Stimulated activated CD4-positive, alpha-beta T cell treated with anti-CD3 and anti-CD28 coated beads, Interleukin-15, amount 100 ng/mL, for 24 hours (primary cell): ENCODE data around the gene CFAP92.

Experiments
- DNase-seq: peaks from one replicate; pipeline ENCODE4 v3.0.0-alpha.2; 2020

The CFAP92 gene

GRCh38 chr3:128993461-128994172, at the start of gene CFAP92:
TSS of gene CFAP92 (minus strand) at chr3:128994076. CDS start at chr3:128993304, 772 bp downstream.
- DNase-seq = peak; percentile 93

- DNase-seq = no peak
Observed at GRCh38 chr3:129040579-129041300, 46.9 kb upstream of the CFAP92 start.

GRCh38 chr3:129040039-129040336, 46.1 kb upstream of the CFAP92 start:
- no peak for DNase-seq

GRCh38 chr3:129039271-129040038, 45.6 kb upstream of the CFAP92 start:
- no peak for DNase-seq

DNA sequence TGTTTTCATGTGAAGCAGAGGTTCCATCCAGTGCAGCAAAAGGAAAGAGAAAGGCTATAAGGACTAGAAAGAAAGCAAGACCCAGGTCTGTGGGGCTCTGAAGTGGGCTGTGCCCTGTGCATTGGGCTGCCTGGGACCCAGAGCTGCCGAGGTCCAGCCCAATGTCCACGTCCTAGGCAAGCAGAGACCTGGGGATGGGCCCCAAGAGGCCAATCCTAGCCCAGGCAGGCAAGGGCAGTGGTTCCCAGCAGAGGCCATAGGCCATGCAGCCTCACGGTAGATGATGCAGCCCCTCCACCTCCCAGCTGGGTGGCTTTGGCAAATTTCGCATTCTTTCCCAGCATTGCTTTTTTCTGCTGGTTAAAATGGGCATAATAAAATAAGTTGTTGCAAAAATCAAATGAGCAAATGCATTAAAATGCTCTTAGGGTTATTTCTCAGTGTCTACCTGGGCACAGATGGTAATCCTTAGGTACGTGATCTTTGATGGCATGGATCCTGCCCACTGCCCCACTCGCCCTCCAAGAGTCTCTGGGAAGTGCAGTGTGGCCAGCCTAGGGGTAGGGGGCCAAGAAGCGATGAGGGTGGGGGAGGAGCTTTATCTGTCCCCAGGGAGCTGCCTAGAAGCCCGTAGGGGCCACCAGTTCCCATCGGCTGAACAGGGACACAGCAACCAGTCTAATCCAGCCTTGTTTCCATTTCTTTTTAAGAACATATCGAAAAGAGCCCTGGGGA, 44.4 kb upstream of the CFAP92 start:
- no peak for DNase-seq

GRCh38 chr3:129037093-129037419, 43.2 kb upstream of the CFAP92 start:
- no peak for DNase-seq

DNA sequence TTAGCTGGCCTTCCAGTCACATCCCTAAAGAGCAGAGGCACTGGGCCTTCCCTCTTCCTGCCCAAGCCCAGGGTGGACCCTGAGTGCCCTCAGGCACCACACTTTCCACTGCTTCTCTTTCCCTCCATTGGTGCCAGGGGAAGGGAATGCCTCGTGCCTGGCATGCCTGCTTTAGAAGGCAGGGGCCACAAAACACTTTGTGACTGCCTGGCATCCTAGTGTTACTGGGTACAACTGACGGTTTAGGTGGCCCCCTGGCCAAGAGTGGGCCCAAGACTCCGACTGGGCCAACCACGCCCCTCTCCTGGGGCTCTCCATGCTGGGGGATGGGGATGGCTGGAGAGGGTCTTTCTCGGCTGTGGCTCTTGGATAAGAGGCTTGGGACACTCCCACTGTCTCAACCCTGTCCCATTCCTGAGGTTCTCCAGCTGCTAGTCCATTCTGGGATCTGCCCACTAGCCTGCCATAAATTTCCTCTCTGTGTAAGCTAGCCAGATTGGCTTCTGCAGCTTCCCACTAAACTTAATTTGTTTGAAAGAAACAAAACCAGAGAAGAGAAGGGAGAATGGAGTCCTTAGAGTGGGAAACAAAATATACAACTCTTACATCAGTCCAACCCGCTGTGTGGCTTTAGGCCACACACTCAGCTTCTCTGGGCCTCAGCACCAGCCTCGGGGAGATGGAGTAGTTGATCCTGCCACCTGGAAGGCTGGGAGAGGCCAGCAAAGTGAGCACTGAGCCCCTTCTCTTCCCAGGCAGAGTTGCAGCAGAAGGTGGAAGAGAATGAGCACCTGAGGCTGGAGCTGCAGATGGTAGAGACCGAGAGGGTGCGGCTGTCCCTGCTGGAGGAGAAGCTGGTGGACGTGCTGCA, 42.6 kb upstream of the CFAP92 start:
- DNase-seq = no peak

- no peak for DNase-seq
Observed at GRCh38 chr3:129035360-129036221, 41.7 kb upstream of the CFAP92 start.

DNA sequence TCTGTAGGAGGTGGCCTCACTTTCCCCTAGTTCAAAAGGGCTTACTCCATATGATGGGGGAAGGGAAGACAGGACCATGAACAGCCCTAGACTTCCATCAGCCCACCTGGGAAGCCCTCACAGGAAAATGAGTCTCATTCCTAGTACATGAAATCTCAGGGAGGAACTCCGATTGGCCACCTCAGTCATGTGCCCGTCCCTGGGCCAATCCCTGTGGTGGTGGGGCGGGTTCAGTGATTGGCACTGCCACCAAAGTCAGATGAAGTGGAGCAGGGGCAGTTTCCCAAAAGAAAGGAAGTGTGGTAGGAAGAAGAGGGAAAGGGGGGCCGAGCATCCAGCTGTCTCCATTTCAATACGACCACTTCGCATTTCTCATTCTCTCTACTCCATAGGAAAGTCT, 40.8 kb upstream of the CFAP92 start:
- DNase-seq = peak; percentile 27

DNA sequence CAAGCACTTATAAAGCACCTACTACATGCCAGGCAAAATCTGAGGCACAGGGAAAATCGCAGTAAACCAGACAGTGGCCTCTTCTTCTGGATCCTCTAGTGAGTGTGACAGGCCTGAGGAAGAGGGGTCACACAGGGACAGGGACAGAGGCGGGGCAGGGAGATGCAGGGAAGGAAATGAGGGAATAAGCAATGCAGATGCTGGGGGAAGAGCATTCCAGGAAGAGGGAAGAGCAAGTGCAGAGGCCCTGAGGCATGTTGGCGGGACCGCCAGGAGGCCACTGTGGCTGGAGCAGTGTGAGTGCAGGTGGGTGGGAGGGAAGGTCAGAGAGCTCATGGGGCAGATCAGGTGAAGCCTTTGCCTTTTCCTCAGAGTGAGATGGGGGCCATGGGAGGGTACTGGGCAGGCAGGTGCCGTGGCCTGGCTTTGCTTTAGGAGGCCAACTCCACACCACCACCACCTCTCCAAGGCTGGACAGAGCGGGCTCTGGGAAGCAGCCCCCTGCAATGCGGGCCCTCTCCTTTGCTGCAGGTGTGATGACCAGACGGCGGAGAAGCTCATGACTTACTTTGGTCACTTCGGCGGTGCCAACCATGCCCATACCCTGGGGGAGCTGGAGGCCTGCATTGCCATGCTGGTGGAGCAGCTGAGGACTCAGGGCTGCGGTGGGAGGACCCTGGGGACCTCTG, 39.9 kb upstream of the CFAP92 start:
- DNase-seq = no peak

DNA sequence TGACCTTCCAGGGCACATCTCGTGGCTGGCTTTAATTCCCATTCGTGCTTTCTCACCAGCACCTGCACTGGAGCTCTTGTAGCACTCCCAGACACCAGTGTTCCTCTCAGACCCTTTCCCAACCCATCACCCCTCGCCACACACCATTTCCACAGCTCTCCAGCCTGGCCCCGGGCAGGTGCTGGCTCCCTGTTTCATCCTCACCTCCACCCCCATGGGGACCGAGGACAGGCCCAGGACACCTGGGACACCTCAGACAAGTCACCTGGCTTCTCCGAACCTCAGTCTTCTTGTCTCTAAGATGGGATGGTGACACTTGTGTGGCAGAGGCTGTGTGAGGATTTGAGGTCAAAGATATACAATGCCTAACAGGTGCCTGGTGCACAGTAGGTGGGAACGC, 39.3 kb upstream of the CFAP92 start:
- no peak for DNase-seq

DNA sequence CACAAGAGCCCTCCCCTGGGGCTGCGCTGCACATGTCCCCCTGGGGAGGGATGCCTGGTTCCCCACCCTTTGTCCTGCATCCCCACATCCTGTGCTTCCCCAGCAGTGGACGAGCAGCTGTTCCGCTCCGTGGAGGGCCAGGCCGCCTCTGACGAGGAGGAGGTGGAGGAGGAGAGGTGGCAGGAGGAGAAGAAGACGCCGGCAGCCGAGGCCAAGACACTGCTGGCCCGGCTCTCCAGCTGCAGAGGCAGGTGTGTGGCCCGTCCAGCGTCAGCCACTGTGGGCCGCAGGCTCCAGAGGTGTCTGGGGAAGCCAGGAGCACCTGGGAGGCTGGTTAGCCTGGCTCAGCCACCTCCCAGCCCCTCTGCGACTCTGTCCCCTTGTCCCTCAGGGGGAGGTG, 38.8 kb upstream of the CFAP92 start:
- DNase-seq = no peak

DNA sequence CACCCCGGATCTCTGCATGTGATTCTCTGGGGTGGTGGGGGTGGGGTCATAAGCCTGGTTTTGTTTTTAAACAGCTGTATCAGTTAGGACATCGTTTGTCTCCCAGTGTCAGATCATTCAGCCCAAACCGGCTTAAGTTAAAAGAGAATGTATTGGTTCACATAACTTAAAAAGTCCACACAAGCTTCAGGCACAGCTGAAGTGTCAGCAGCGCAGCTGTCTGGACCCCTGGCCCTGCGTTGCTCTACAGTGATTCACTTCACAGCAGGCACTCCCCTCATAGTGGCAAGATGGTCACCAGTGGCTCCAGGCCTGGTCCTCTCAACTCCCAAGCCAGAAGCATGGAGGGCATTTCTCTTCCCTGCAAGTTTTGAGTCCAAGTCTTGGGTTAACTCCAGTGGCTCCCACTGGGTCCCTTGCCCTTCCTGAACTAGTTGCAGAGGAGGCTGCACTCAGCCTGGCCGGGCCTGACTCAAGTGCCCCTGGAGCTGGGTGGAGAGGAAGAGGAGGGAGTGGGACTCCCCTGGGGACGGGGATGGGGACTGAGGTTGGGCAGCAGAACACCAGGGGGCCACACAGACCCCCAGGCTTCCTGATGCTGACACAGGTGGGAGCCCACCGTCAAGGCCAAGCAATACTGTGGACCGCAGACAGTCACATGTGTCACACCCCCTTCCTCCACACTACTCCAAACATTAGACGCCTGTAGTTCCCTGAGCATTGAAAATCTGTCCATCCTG, 37.8 kb upstream of the CFAP92 start:
- DNase-seq = no peak

- DNase-seq = no peak
Observed at GRCh38 chr3:129030611-129031010, 36.7 kb upstream of the CFAP92 start.

DNA sequence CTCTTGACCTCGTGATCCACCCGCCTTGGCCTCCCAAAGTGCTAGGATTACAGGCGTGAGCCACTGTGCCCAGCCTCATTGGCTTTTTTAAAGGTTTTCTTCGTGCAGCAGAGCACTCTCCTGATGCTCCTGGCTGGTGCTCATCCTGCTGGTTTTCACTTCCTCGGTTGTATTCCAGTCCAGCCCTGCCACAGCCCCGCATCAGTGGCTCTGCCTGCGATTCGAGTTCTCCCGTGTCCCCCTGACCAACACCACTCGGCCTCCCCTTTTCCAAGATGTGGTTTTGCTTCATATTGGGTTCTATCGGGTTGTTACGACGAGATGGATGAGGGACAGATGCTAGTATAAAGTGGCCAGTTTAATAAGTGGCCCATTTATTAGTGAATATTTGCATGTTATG, 35.0 kb upstream of the CFAP92 start:
- no peak for DNase-seq

- no peak for DNase-seq
Observed at GRCh38 chr3:129027544-129027880, 33.6 kb upstream of the CFAP92 start.

- DNase-seq = peak; percentile 93
Observed at GRCh38 chr3:129026728-129027543, 33.1 kb upstream of the CFAP92 start.

DNA sequence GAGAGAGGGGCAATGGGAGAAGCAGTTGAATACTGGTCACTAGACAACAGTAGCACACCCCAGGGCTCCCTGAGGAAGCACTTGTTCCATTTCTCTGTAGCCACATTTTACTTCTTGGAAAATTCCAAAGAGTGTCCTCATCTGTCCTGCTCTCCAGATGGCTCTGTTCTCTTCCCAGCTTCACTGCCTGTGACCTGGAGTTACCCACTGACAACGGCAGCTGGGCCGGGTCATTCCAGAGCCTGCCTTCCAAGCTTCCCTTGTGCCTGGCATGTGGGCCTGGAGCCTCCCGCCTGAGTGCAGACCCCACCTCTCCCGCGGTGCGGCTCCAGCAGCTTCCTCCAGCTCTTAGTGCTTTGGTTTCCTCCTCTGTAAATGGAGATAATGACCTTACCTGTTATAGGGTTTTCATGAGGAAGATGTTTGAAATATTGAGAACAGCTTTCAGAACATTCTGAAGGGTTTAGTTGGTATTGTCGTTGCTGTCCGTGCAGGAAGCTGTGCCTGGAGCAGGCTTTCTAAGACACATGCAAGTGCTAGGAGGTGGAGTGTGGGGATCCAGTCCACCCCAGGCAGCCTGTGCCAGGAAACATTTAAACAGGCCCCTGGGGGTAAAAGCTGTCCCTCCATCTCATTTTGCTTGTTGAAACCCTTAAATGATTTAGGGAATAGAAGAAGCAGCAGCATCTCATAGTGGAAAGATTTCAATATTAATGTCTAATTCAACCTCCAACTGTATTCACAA, 32.0 kb upstream of the CFAP92 start:
- no peak for DNase-seq

- DNase-seq = no peak
Observed at GRCh38 chr3:129025108-129025507, 31.2 kb upstream of the CFAP92 start.
